NCI-H146 treated with DMSO at 0.1 percent for 48 hours (cell line): Measurements from ENCODE around the gene GPBP1L1.
"Not testable (repeated sequence)": the region's sequence is repeated elsewhere in the genome, so short reads cannot be mapped to it uniquely, and the experiment has no call there.

Experiments used
- DNase-seq: peaks from one replicate; lab custom pipeline; 2025; ENCODE audit not compliant: unreplicated experiment; lab: John Stamatoyannopoulos, UW

The GPBP1L1 gene

GRCh38 chr1:45596765-45597164 lies 89.6 kb downstream of the GPBP1L1 start:
- DNase-seq, result not testable (repeated sequence)

- no peak for DNase-seq
These were observed 91.9 kb downstream of the GPBP1L1 start for GRCh38 chr1:45594412-45594811.

GRCh38 chr1:45589861-45590260 lies 96.5 kb downstream of the GPBP1L1 start:
- DNase-seq, result no peak

- no peak for DNase-seq
These were observed 99.6 kb downstream of the GPBP1L1 start for GRCh38 chr1:45586769-45587168.

DNA sequence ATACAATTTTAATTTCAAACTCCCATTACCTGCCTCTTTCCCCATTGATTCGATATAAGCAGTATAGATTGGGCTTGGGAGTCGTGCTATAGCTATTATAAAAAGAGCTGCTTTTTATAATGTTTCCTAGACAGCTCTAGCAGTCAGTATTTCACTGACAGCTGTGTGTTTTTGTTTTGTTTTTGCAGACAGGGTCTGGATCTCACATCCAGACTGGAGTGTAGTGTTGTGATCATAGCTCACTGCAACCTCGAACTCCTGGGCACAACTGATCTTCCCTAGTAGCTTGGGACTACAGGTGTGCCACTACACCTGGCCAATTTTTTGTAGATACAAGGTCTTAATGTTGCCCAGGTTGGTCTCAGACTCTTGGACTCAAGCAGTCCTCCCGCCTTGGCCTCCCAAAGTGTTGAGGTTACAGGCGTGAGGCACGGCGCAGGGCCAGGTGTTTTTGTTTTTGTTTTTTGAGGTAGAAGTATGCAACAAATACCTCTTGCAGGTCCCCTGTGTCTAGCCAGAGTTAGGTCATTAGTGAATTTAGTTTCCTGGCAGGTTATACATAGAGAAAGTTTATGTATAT lies 100.7 kb downstream of the GPBP1L1 start:
- DNase-seq, result no peak

DNA sequence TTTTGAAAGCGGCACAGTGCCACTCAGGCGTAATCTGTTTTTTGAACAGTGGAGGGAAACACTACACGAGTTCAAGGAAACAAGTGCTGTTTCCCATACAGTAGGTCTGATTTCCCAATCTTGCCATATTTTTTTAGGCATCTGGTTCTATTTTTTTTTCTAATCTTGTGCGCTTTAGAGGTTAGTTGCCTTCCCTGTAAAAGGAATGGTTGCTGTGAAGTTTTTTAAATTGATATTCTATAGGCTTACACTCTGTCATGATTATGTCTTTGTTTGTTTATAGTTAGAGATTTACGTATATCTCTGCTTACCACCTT lies 101.3 kb downstream of the GPBP1L1 start:
- DNase-seq, result no peak

DNA sequence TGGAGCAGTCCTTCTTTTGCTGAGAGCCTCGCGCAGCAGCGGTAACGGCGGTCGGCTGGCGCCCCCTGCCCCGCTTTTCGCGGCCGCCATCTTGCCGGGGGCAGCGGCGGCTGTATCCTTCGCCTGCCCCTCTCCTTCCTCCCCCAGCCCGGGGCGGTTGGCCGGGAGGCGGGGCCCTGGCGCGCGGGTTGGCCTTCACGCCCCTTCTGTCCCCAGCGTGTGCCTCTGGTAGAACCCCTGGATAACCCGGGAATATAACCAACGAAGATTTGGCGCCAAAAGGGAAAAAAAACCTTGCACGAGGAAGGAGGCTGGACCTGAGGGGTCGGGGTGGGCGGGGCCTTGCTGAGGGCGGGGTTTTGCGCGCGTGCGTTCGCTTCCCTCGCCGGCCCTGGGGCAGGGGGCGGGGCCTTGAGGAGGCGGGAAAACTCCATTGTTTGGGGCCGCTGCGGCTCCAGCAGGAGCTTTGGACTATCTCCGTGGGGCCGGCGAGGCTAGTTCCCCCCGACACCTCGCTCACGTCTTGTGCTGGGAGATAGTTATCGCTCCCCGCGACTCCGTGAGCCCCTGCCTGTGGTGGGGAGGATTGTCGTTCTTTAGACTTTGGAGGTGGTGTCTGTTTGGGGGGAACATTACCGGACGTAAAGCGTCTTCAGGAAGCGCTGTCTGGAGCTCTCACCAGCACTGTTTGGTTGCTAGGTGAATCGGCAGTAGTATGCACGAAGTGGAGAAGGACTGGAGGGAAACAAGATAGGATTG lies 101.8 kb downstream of the GPBP1L1 start:
- DNase-seq, result peak; percentile 65

- peak; percentile 65 for DNase-seq
These were observed 102.5 kb downstream of the GPBP1L1 start, which contains the start of gene NASP for GRCh38 chr1:45583666-45584350. Gene NASP, plus strand, starts transcription at chr1:45584041. Its CDS starts 106 bp downstream, at chr1:45584147.

GRCh38 chr1:45583264-45583665 lies 103.1 kb downstream of the GPBP1L1 start:
- DNase-seq, result peak; percentile 86
